Mucosa of rectum (tissue), 2 donors: Measurements from ENCODE around the gene TMEM89.

Experiments used
- H3K27ac ChIP-seq, 2 donors: one replicate each; pipeline ENCODE4 v1.7.0; 2013; ENCODE audit warnings: inconsistent platforms in 2 of 2, low read depth in 2 of 2, low read length in 2 of 2
- H3K27me3 ChIP-seq, 2 donors: one replicate each; pipeline ENCODE4 v1.7.0; 2013; ENCODE audit warnings: low read length in 2 of 2; ENCODE audit not compliant: control insufficient read depth in 2 of 2, insufficient read depth in 2 of 2
- H3K36me3 ChIP-seq, 2 donors: one replicate each; pipeline ENCODE4 v1.7.0; 2013; ENCODE audit warnings: low read length in 2 of 2; ENCODE audit not compliant: control insufficient read depth in 2 of 2, insufficient read depth in 2 of 2
- H3K4me1 ChIP-seq, 2 donors: one replicate each; pipeline ENCODE4 v1.7.0; 2013; ENCODE audit warnings: low read length in 2 of 2, mild to moderate bottlenecking in 1 of 2; ENCODE audit not compliant: control insufficient read depth in 2 of 2, insufficient read depth in 2 of 2
- H3K4me3 ChIP-seq, 2 donors: one replicate each; pipeline ENCODE4 v1.7.0; 2013; ENCODE audit warnings: low read length in 2 of 2
- H3K9ac ChIP-seq, 2 donors: one replicate each; pipeline ENCODE4 v1.7.0; 2013; ENCODE audit warnings: low read length in 2 of 2, low read depth in 1 of 2, mild to moderate bottlenecking in 1 of 2
- H3K9me3 ChIP-seq, 2 donors: one replicate each; pipeline ENCODE4 v1.7.0; 2013; ENCODE audit warnings: low read length in 2 of 2; ENCODE audit not compliant: control insufficient read depth in 2 of 2
- donor health status: healthy.
- donor health status: Normal muscosa, but diverticular disease.

TMEM89 gene

GRCh38 chr3:48591886-48592518 lies 29.6 kb downstream of the TMEM89 start:
- peaks cover 0 to 7% of the 10 kb centered on the region in 2 donors for H3K27me3 ChIP-seq

GRCh38 chr3:48591436-48591835 lies 30.1 kb downstream of the TMEM89 start:
- Histone ChIP-seq H3K9ac (no peak overlapping the region), H3K36me3 (no peaks in the 10 kb centered on the region), H3K27ac (no peak overlapping the region), H3K9me3 (no peaks in the 10 kb centered on the region), H3K4me1 (peaks cover 4 to 7% of the 10 kb centered on the region in 2 donors), H3K27me3 (peaks cover 0 to 7% of the 10 kb centered on the region in 2 donors), H3K4me3 (no peak overlapping the region)

More at GRCh38 chr3:48591886-48592518, 29.6 kb downstream of the TMEM89 start:
- no peaks in the 10 kb centered on the region for H3K36me3 ChIP-seq
- H3K9ac ChIP-seq = no peak overlapping the region
- no peak overlapping the region for H3K27ac ChIP-seq
- peaks cover 4 to 7% of the 10 kb centered on the region in 2 donors for H3K4me1 ChIP-seq
- no peaks in the 10 kb centered on the region for H3K9me3 ChIP-seq
- H3K4me3 ChIP-seq = no peak overlapping the region

GRCh38 chr3:48588230-48588629 lies 33.3 kb downstream of the TMEM89 start:
- Histone ChIP-seq H3K9ac (no peak overlapping the region), H3K36me3 (no peaks in the 10 kb centered on the region), H3K4me3 (no peak overlapping the region), H3K4me1 (no peaks in the 10 kb centered on the region), H3K27me3 (no peaks in the 10 kb centered on the region), H3K27ac (no peak overlapping the region), H3K9me3 (no peaks in the 10 kb centered on the region)

- Histone ChIP-seq H3K4me3 (no peak overlapping the region), H3K4me1 (no peaks in the 10 kb centered on the region), H3K36me3 (no peaks in the 10 kb centered on the region), H3K9ac (no peak overlapping the region), H3K9me3 (no peaks in the 10 kb centered on the region), H3K27me3 (no peaks in the 10 kb centered on the region), H3K27ac (no peak overlapping the region)
Measured at GRCh38 chr3:48587686-48588085, 33.9 kb downstream of the TMEM89 start.

GRCh38 chr3:48585411-48585810 lies 36.2 kb downstream of the TMEM89 start:
- no peaks in the 10 kb centered on the region for H3K36me3 ChIP-seq
- no peak overlapping the region for H3K27ac ChIP-seq
- no peaks in the 10 kb centered on the region for H3K9me3 ChIP-seq
- H3K9ac ChIP-seq = no peak overlapping the region
- H3K4me1 ChIP-seq = no peaks in the 10 kb centered on the region
- no peak overlapping the region for H3K4me3 ChIP-seq
- no peaks in the 10 kb centered on the region for H3K27me3 ChIP-seq

- no peak overlapping the region for H3K9ac ChIP-seq
- no peaks in the 10 kb centered on the region for H3K36me3 ChIP-seq
- H3K4me1 ChIP-seq = no peaks in the 10 kb centered on the region
- no peaks in the 10 kb centered on the region for H3K27me3 ChIP-seq
- no peak overlapping the region for H3K27ac ChIP-seq
- no peaks in the 10 kb centered on the region for H3K9me3 ChIP-seq
- H3K4me3 ChIP-seq = no peak overlapping the region
Measured at GRCh38 chr3:48584836-48585235, 36.7 kb downstream of the TMEM89 start.

- H3K9me3 ChIP-seq = no peaks in the 10 kb centered on the region
- no peak overlapping the region for H3K27ac ChIP-seq
- no peak overlapping the region for H3K9ac ChIP-seq
- H3K4me3 ChIP-seq = no peak overlapping the region
- H3K27me3 ChIP-seq = no peaks in the 10 kb centered on the region
- no peaks in the 10 kb centered on the region for H3K36me3 ChIP-seq
- no peaks in the 10 kb centered on the region for H3K4me1 ChIP-seq
Measured at GRCh38 chr3:48581621-48582481, 39.7 kb downstream of the TMEM89 start.

GRCh38 chr3:48576647-48577046 lies 44.9 kb downstream of the TMEM89 start:
- H3K9ac ChIP-seq = no peak overlapping the region
- no peak overlapping the region for H3K27ac ChIP-seq
- H3K27me3 ChIP-seq = no peaks in the 10 kb centered on the region
- H3K4me3 ChIP-seq = no peak overlapping the region
- no peaks in the 10 kb centered on the region for H3K36me3 ChIP-seq
- H3K4me1 ChIP-seq = no peaks in the 10 kb centered on the region
- H3K9me3 ChIP-seq = no peaks in the 10 kb centered on the region

GRCh38 chr3:48575366-48575765 lies 46.2 kb downstream of the TMEM89 start:
- Histone ChIP-seq H3K9ac (no peak overlapping the region), H3K4me1 (no peaks in the 10 kb centered on the region), H3K4me3 (no peak overlapping the region), H3K9me3 (no peaks in the 10 kb centered on the region), H3K27me3 (no peaks in the 10 kb centered on the region), H3K27ac (no peak overlapping the region), H3K36me3 (no peaks in the 10 kb centered on the region)

- Histone ChIP-seq H3K4me3 (no peak overlapping the region), H3K9me3 (no peaks in the 10 kb centered on the region), H3K4me1 (no peaks in the 10 kb centered on the region), H3K27ac (no peak overlapping the region), H3K9ac (no peak overlapping the region), H3K27me3 (no peaks in the 10 kb centered on the region), H3K36me3 (no peaks in the 10 kb centered on the region)
Measured at GRCh38 chr3:48573973-48574585, 47.5 kb downstream of the TMEM89 start.
